ENCODE results near the gene CENPP.

The CENPP gene

GRCh38 chr9:92642564-92642963, 316.8 kb downstream of the CENPP start:
- TF ChIP-seq CTCF (IDR thresholded peaks at IDR 0.05) = no peak
- Histone ChIP-seq H3K27ac (no peak overlapping the region), H3K4me3 (no peak overlapping the region)
- peak; percentile 52 for DNase-seq (ENCODE audit: low spot score)

- Histone ChIP-seq H3K4me3 (no peak overlapping the region), H3K27ac (no peak overlapping the region)
- DNase-seq (ENCODE audit: low spot score) = peak; percentile 28
- no peak for TF ChIP-seq CTCF (IDR thresholded peaks at IDR 0.05)
Observed at GRCh38 chr9:92644278-92644677, 318.5 kb downstream of the CENPP start.

GRCh38 chr9:92645041-92645440, 319.3 kb downstream of the CENPP start:
- no peak for DNase-seq (ENCODE audit: low spot score)
- TF ChIP-seq CTCF (IDR thresholded peaks at IDR 0.05) = no peak
- no peak overlapping the region for H3K4me3 ChIP-seq
- no peak overlapping the region for H3K27ac ChIP-seq

- no peak for TF ChIP-seq CTCF (IDR thresholded peaks at IDR 0.05)
- no peak overlapping the region for H3K4me3 ChIP-seq
- DNase-seq (ENCODE audit: low spot score) = peak; percentile 49
- H3K27ac ChIP-seq = no peak overlapping the region
Observed at GRCh38 chr9:92647671-92648473, 322.1 kb downstream of the CENPP start.

GRCh38 chr9:92648474-92648971, 322.8 kb downstream of the CENPP start:
- Histone ChIP-seq H3K4me3 (no peak overlapping the region), H3K27ac (no peak overlapping the region)
- peak; percentile 60 for DNase-seq (ENCODE audit: low spot score)
- no peak for TF ChIP-seq CTCF (IDR thresholded peaks at IDR 0.05)

GRCh38 chr9:92649007-92649406, 323.3 kb downstream of the CENPP start:
- H3K27ac ChIP-seq = no peak overlapping the region
- no peak for TF ChIP-seq CTCF (IDR thresholded peaks at IDR 0.05)
- DNase-seq (ENCODE audit: low spot score) = peak; percentile 54
- H3K4me3 ChIP-seq = no peak overlapping the region

- DNase-seq (ENCODE audit: low spot score) = no peak
- Histone ChIP-seq H3K27ac (peak overlapping the region in 1 of 2 donors; percentile 26), H3K4me3 (no peak overlapping the region)
- TF ChIP-seq CTCF (IDR thresholded peaks at IDR 0.05) = no peak
Observed at GRCh38 chr9:92650296-92650695, 324.5 kb downstream of the CENPP start.

Data from coronary artery (tissue), 2 donors.